AG10803 (cell line): ENCODE measurements around the gene NFATC2.
A peak's percentile ranks its signal among the peaks of the same experiment; 100 is the strongest.

Source experiments
- DNase-seq: peaks from one replicate; pipeline ENCODE4 v3.0.0; 2010; ENCODE audit warnings: low read depth
- H3K4me3 ChIP-seq: 2 replicates; pipeline ENCODE4 v1.5.1; 2011; ENCODE audit warnings: mild to moderate bottlenecking, low read length, control low read depth
- CTCF ChIP-seq: conservative IDR thresholded peaks from 2 replicates; pipeline ENCODE4 v1.5.1; 2011; ENCODE audit warnings: mild to moderate bottlenecking, low read length, control low read depth, inconsistent platforms

NFATC2 gene

GRCh38 chr20:51450221-51450712, 92.3 kb downstream of the NFATC2 start:
- TF ChIP-seq CTCF: no peak
- DNase-seq: no peak

DNA sequence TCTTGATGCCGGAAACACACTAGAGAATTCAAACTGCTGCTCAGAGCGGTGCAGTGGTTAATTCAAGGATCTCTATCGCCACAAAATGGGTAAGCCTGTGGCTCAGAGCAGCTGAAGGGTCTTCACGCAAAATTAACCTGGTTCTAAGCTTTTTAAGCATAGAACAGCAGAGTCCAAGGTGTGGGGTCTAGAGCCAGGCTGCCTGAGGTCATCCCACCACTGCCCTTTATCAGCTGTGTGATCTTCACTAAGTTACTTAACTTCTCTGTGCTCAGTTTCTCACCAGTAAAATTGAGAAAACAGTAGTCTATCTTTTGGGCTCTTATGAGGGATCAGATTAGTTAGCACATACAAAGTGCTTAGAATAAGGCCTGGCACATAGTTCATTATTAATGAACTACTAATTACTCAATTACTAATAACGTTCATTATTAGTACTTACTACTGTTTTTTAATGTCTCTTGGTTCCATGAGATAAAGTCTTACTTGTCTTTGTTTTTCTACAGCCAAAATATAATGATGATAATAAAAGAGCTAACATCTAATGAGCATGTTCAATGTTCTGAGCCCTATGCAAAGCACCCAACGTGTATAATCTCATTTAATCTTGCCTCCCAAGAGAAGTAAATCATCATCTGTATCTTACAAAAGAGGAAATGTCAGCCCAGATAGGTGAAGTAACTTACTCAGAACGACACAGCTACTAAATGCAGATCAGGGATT, 92.9 kb downstream of the NFATC2 start:
- no peak overlapping the region for H3K4me3 ChIP-seq
- DNase-seq: no peak
- no peak for TF ChIP-seq CTCF

More at GRCh38 chr20:51450221-51450712, 92.3 kb downstream of the NFATC2 start:
- H3K4me3 ChIP-seq: no peak overlapping the region

DNA sequence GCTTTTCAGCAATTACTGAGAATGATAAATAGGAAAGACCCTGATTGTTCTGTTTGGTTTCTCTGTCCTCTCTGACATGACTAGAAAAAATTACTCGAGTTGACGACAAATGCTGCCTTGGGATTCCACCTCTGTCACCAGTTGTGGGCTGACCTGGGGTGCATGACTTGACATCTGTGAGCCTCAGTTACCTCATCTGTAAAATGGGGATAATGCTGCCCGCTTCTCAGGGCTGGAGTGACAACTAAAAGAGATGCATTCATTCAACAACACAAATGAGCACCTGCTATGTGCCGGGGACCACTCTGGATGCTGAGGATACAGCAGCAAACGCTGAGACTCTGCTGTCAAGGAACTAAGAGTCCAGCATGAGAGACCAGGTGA, 94.8 kb downstream of the NFATC2 start:
- TF ChIP-seq CTCF: no peak
- H3K4me3 ChIP-seq: no peak overlapping the region
- DNase-seq: no peak

- H3K4me3 ChIP-seq: no peak overlapping the region
- DNase-seq: peak; percentile 95
- peak; percentile 6; the same call in 1 of the 2 replicates for TF ChIP-seq CTCF
Observed at GRCh38 chr20:51447097-51447764, 95.3 kb downstream of the NFATC2 start.

- no peak for TF ChIP-seq CTCF
- H3K4me3 ChIP-seq: no peak overlapping the region
- peak; percentile 61 for DNase-seq
Observed at GRCh38 chr20:51446656-51447055, 95.9 kb downstream of the NFATC2 start.

GRCh38 chr20:51446230-51446629, 96.3 kb downstream of the NFATC2 start:
- H3K4me3 ChIP-seq: no peak overlapping the region
- no peak for DNase-seq
- no peak for TF ChIP-seq CTCF

DNA sequence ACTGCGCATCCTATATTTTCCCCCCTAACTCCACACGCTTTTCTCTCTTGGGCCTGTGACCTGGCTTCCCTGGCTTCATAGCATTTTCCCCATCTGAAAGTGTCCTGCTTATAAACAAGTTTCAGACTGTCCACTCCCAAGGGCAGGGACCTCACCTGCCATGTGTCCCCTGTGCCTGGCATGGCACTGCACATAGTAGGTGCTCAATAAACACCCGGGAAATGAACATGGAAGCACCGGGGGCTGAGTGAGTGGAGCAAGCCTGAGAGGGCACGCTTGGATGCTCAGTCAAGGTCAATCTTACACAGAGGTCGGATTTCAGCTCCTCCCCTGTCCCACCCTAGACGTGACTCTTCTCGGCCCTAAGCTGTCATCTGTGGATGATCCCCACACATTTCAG, 96.9 kb downstream of the NFATC2 start:
- no peak overlapping the region for H3K4me3 ChIP-seq
- TF ChIP-seq CTCF: no peak
- DNase-seq: no peak
